Activated CD8-positive, alpha-beta memory T cell treated with anti-CD3 and anti-CD28 coated beads for 36 hours (primary cell): ENCODE measurements around the gene GABARAPL2. TPM values are rescaled to one million over a fixed set of nuclear protein-coding genes. Genes with fewer than 3 reads are reported as not detected.
"Not testable (repeated sequence)": the region's sequence is repeated elsewhere in the genome, so short reads cannot be mapped to it uniquely, and the experiment has no call there.

Source experiments
- CTCF ChIA-PET: fragments of 350-600 bp; sonication (Branson Sonifier 250); formaldehyde crosslinking; loops from one replicate; lab custom pipeline; 2021; ENCODE audit warnings: antibody characterized with exemption; lab: Charles Lee
- POLR2A ChIA-PET: fragments of 350-600 bp; sonication (Branson Sonifier 250); formaldehyde crosslinking; loops from one replicate; lab custom pipeline; 2021; ENCODE audit warnings: antibody characterized with exemption; lab: Charles Lee
- total RNA-seq, 2 experiments: library from RNA; stranded (reverse); gene quantifications; one replicate each; pipeline ENCODE4 v1.2.3, GENCODE V29; 2021

The GABARAPL2 gene
- total RNA-seq, 2 experiments from 2014 or later = 69.9 to 71.8 TPM

DNA sequence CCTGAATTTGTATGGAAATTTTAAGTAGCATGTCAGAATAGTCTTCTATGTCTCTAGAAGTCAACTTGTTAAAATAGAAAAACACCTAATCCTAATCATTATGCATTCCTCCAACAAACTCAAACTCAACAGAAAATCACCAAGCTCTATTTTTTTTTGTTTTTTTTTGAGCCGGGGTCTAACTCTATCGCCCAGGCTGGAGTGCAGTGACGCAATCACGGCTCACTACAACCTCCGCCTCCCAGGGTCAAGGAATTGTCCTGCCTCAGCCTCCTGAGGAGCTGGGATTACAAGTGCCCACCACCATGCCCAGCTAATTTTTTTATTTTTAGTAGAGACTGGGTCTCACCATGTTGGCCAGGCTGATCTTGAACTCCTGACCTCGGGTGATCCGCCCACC lies 19.9 kb upstream of the GABARAPL2 start:
- CTCF ChIA-PET = interaction anchor here (1.0 kb wide), 1 partner anchor 29 kb away, joined by 3 read pairs; no protein-coding TSS in a partner anchor
- POLR2A ChIA-PET = no interaction called here

GRCh38 chr16:75548456-75548855 lies 17.7 kb upstream of the GABARAPL2 start:
- POLR2A ChIA-PET, CTCF ChIA-PET: not testable (repeated sequence)

DNA sequence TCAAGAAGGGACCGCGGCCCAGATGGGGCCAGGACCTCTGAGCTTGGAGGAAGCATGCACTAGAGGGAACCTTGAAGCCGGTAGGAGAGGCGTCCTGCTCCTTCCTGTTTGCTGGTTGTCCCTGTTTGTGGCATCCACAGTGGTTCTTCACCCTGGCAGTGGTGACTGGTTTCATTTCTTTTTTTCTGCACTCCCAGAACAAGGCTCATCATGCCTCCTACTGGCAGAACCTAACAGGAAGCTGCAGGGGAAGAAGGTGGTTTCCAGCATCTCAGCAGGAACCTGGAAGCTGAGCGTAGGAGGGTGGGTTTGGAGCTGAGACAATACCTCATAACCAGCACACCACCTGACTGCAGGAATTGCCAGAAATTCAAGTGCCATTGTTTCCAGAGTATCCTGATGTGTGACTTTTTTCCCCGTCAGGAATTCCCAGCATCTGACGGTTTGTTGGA lies 15.9 kb upstream of the GABARAPL2 start:
- CTCF ChIA-PET = interaction anchor here (1.0 to 1.1 kb wide), 2 partner anchors 33 to 85 kb away, joined by 3 to 4 read pairs; no protein-coding TSS in a partner anchor
- POLR2A ChIA-PET = interaction anchor here (0.5 to 0.7 kb wide), 2 partner anchors 86 to 1650 kb away, joined by 3 to 5 read pairs; partner anchors contain the start of gene TMEM170A

GRCh38 chr16:75552951-75553350 lies 13.2 kb upstream of the GABARAPL2 start:
- POLR2A ChIA-PET = interaction anchor here (0.6 kb wide), 1 partner anchor 73 kb away, joined by 3 read pairs; no protein-coding TSS in a partner anchor

GRCh38 chr16:75555213-75555706 lies 10.9 kb upstream of the GABARAPL2 start:
- CTCF ChIA-PET = interaction anchor here (3.5 kb wide), 1 partner anchor 38 kb away, joined by 12 read pairs; no protein-coding TSS in a partner anchor
- POLR2A ChIA-PET = interaction anchor here (0.5 to 1.9 kb wide), 7 partner anchors 10 to 604 kb away, joined by 3 to 8 read pairs (median 5); partner anchors contain the start of genes GABARAPL2, KARS1 and TERF2IP

More at GRCh38 chr16:75552951-75553350, 13.2 kb upstream of the GABARAPL2 start:
- CTCF ChIA-PET = no interaction called here

GRCh38 chr16:75555707-75556430 lies 10.3 kb upstream of the GABARAPL2 start, which contains the start of gene TMEM231:
TSS of gene TMEM231 (minus strand) at chr16:75556252. CDS start at chr16:75556209, 43 bp downstream.
- ChIA-PET CTCF (interaction anchor here (0.6 to 3.5 kb wide), 3 partner anchors 39 to 232 kb away, joined by 3 to 12 read pairs (median 3); no protein-coding TSS in a partner anchor), POLR2A (interaction anchor here (0.5 to 1.9 kb wide), 8 partner anchors 9 to 1193 kb away, joined by 3 to 8 read pairs (median 5); partner anchors contain the start of genes GABARAPL2, KARS1 and TERF2IP)

GRCh38 chr16:75556431-75556950 lies 9.7 kb upstream of the GABARAPL2 start:
- CTCF ChIA-PET = interaction anchor here (0.6 to 3.5 kb wide), 4 partner anchors 40 to 233 kb away, joined by 3 to 12 read pairs (median 4); partner anchors contain the start of gene ADAT1
- POLR2A ChIA-PET = interaction anchor here (0.5 to 1.9 kb wide), 5 partner anchors 9 to 92 kb away, joined by 3 to 8 read pairs (median 5); partner anchors contain the start of genes GABARAPL2, KARS1 and TERF2IP

GRCh38 chr16:75558846-75559401 lies 7.3 kb upstream of the GABARAPL2 start:
- CTCF ChIA-PET = interaction anchor here (3.5 kb wide), 1 partner anchor 42 kb away, joined by 12 read pairs; no protein-coding TSS in a partner anchor

DNA sequence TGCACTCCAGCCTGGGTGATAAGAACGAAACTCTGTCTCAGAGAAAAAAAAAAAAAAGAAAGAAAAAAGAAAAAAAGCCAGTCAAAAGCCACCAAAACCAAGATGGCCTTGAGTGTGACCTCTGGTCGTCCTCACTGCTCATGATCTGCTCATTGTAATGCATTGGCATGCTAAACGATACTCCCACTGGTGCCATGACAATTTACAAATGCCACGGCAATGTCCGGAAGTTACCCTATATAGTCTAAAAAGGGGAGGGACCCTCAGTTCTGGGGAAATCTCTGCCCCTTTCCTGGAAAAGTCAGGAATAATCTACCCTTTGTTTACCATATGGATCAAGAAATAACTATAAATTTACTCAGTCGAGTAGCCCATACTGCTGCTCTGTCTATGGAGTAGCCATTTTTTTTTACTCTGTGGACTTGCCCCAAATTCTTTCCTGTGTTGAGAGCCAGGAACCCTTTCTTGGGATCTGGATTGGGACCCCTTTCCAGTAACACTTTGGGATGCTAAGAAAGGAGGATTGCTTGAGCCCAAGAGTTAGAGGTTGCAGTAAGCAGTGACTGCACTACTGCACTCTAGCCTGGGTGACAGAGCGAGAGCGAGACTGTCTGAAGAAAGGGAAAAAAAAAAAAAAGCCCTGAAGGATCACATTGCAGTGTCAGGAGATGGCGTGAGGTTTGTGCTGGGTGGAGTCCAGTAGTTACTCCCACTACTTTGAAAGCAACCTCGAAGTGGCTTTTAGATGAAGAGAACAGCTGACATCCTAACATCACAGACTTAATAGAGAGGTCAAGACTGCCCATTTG lies 6.4 kb upstream of the GABARAPL2 start:
- ChIA-PET CTCF (no interaction called here), POLR2A (interaction anchor here (0.7 kb wide), 1 partner anchor 84 kb away, joined by 3 read pairs; no protein-coding TSS in a partner anchor)

More at GRCh38 chr16:75558846-75559401, 7.3 kb upstream of the GABARAPL2 start:
- POLR2A ChIA-PET = interaction anchor here (0.7 kb wide), 2 partner anchors 40 to 85 kb away, joined by 3 read pairs; no protein-coding TSS in a partner anchor

DNA sequence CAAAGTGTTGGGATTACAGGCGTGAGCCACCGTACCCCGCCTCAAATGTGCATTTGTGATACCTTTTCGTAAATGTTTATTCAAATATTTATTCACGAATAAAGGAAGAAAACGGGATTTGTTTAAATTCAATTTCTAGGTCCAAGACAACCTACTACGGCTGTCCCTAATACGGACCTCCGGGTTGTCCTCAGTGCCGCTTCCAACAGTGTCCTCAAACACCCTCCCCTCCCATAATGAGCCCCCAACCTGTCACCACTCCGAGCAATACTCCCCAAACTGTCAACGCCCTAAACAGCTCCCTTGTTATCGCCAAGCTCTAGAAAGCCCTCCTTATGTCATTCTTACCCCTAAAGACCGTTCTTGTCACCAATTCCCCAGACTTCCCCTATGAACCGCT lies 539 bp upstream of the GABARAPL2 start:
- ChIA-PET CTCF (interaction anchor here (1.1 kb wide), 3 partner anchors 9 to 57 kb away, joined by 3 to 5 read pairs (median 3); partner anchors contain the start of gene ADAT1), POLR2A (interaction anchor here (0.6 to 1.8 kb wide), 4 partner anchors 10 to 57 kb away, joined by 3 to 8 read pairs (median 6); partner anchors contain the start of genes ADAT1 and TMEM231)

DNA sequence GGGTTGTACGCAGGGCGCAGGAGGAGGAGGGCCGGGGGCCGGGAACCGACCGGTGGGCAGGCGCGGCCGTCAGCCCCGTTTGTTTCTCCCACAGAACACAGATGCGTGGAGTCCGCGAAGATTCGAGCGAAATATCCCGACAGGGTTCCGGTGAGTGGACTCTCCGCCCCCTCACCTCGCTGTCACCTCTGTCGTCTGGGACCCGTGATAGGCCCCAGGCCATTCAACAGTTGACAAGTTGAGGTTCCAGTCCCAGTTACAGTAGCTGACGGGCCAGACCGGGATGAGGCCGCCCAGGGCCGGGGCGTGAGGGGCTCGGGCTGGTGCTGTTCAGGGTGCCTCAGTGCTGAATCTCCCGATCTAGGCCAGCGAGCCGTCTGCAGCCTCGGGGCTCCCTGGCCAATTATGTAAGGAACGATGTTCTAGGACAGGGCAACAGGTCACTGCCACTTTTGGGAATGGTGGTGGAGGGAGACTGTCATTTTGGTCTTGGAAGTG lies 628 bp downstream of the GABARAPL2 start:
- ChIA-PET CTCF (interaction anchor here (1.1 kb wide), 1 partner anchor 49 kb away, joined by 3 read pairs; no protein-coding TSS in a partner anchor), POLR2A (interaction anchor here (0.5 to 1.8 kb wide), 4 partner anchors 11 to 67 kb away, joined by 7 to 8 read pairs (median 8); partner anchors contain the start of genes ADAT1 and TMEM231)

- POLR2A ChIA-PET = interaction anchor here (0.6 to 1.7 kb wide), 2 partner anchors 12 to 900 kb away, joined by 3 to 8 read pairs; partner anchors contain the start of gene TMEM231
- CTCF ChIA-PET = interaction anchor here (1.0 kb wide), 1 partner anchor 54 kb away, joined by 3 read pairs; no protein-coding TSS in a partner anchor
Measured at GRCh38 chr16:75567911-75568310, 1.7 kb downstream of the GABARAPL2 start.

GRCh38 chr16:75570396-75571065 lies 4.4 kb downstream of the GABARAPL2 start:
- ChIA-PET CTCF (no interaction called here), POLR2A (no interaction called here)

DNA sequence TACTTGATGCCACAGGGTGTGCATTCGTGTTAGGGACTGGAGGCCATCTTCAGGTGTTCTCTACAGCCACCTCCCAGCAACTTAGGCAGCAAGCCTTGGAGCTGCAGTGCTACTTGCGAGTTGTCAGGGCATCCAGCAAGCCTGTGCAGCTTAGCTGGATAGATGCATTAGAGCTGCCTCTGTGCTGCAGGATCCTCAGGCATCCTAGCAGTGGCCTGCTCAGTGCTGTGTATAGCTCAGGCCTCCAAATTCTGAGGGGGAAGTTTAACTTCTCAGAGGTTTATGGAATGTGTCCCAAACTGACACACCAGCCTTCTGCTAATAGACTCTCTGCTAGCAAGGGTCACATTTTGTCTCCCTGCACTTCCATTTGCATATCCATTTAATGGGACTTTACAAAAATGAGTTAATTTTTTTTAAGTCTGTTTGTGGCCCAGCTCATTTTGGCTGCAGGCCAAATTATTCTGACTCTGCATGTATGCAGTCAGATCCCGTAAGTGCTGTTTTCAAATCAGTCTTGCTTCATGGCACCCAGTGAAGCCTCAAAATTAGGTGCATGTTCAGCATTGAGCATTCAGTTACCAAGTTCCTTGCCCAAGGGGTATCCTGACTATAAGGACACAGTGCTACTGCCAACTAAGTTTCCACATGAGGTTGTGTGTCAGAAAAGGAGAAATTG lies 6.8 kb downstream of the GABARAPL2 start:
- CTCF ChIA-PET = no interaction called here
- POLR2A ChIA-PET = no interaction called here

DNA sequence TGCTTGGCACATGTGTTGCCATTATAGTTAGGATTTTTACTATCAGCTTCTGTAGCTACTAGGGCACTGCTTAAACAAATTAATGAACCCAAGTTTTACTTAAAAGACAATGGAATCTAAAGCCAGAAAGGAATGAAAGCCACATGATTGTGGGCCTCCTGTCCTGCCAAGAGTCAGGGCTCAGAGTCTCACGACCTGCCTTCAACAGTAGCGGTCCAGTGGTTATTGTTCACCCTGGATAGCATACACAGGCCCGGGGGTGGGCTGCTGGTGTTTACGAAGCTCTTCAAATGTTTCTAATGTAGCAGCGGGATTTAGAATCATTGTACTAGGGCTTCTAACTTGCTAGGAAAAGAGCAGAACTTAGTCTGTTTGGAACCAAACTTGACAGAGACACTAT lies 7.8 kb downstream of the GABARAPL2 start:
- ChIA-PET CTCF (interaction anchor here (1.2 kb wide), 1 partner anchor 9 kb away, joined by 3 read pairs; no protein-coding TSS in a partner anchor), POLR2A (no interaction called here)

DNA sequence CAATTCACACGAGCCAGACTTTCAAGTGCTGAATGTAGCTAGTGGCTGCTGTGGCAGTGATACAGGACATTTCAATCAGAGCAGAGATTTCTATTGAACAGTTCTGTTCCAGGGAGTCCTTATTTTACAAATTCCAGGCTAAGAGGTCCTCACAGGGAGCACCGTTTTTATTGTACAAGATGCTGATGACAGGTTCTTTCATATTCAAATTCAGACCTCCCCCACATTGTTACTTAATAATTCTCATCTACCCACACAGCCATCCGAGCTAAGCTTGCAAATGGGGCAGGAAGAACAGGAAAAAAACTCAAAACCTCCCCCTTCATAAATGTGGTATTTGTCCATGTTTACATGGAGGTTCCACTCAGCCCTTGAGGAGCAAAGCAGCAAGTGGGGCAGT lies 9.8 kb downstream of the GABARAPL2 start:
- ChIA-PET CTCF (no interaction called here), POLR2A (interaction anchor here (0.6 kb wide), 1 partner anchor 10 kb away, joined by 3 read pairs; the partner anchor contains the start of gene GABARAPL2)
